ENCODE measurements around the gene UGT2B10. TPM values are rescaled to one million over a fixed set of nuclear protein-coding genes. Genes with fewer than 3 reads are reported as not detected.
"Not testable (repeated sequence)": the region's sequence is repeated elsewhere in the genome, so short reads cannot be mapped to it uniquely, and the experiment has no call there.

Gene UGT2B10
- total RNA-seq, result not detected

- ATAC-seq; H3K27ac Mint-ChIP-seq; H3K27me3 Mint-ChIP-seq (ENCODE audit: low read depth); CTCF ChIA-PET; H3K4me1 Mint-ChIP-seq (ENCODE audit: low read depth); H3K4me3 Mint-ChIP-seq; H3K36me3 Mint-ChIP-seq (ENCODE audit: low read depth); POLR2A ChIA-PET; DNase-seq; H3K9me3 Mint-ChIP-seq (ENCODE audit: insufficient read depth): not testable (repeated sequence)
Measured at GRCh38 chr4:68815617-68816409, at the start of gene UGT2B10. UGT2B10 (plus strand) TSS chr4:68815994; CDS start chr4:68816020, 26 bp downstream.

DNA sequence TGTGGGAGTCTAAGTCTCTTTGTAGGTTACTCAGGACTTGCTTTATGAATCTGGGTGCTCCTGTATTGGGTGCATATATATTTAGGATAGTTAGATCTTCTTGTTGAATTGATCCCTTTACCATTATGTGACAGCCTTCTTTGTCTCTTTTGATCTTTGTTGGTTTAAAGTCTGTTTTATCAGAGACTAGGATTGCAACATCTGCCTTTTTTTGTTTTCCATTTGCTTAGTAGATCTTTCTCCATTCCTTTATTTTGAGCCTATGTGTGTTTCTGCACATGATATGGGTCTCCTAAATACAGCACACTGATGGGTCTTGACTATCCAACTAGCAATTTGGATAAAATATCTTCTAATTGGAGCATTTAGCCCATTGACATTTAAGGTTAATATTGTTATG lies 44.0 kb upstream of the UGT2B10 start:
- H3K4me1 Mint-ChIP-seq (ENCODE audit: low read depth); POLR2A ChIA-PET; ATAC-seq; H3K36me3 Mint-ChIP-seq (ENCODE audit: low read depth); H3K27me3 Mint-ChIP-seq (ENCODE audit: low read depth); DNase-seq; CTCF ChIA-PET; H3K27ac Mint-ChIP-seq; H3K9me3 Mint-ChIP-seq (ENCODE audit: insufficient read depth); H3K4me3 Mint-ChIP-seq: not testable (repeated sequence)

- no peaks in the 10 kb centered on the region for H3K4me1 Mint-ChIP-seq (ENCODE audit: low read depth)
- no peak overlapping the region for H3K4me3 Mint-ChIP-seq
- H3K9me3 Mint-ChIP-seq (ENCODE audit: insufficient read depth), result no peaks in the 10 kb centered on the region
- H3K36me3 Mint-ChIP-seq (ENCODE audit: low read depth), result no peaks in the 10 kb centered on the region
- H3K27me3 Mint-ChIP-seq (ENCODE audit: low read depth), result no peaks in the 10 kb centered on the region
- DNase-seq (no peak), ATAC-seq (no peak)
- no peak overlapping the region for H3K27ac Mint-ChIP-seq
- ChIA-PET CTCF (interaction anchor here (1.2 kb wide), 1 partner anchor 9 kb away, joined by 3 read pairs; no protein-coding TSS in a partner anchor), POLR2A (no interaction called here)
Measured at GRCh38 chr4:68773699-68774098, 42.1 kb upstream of the UGT2B10 start.

GRCh38 chr4:68780232-68780631 lies 35.6 kb upstream of the UGT2B10 start:
- no peak for DNase-seq
- no peak overlapping the region for H3K27ac Mint-ChIP-seq
- POLR2A ChIA-PET, result no interaction called here

DNA sequence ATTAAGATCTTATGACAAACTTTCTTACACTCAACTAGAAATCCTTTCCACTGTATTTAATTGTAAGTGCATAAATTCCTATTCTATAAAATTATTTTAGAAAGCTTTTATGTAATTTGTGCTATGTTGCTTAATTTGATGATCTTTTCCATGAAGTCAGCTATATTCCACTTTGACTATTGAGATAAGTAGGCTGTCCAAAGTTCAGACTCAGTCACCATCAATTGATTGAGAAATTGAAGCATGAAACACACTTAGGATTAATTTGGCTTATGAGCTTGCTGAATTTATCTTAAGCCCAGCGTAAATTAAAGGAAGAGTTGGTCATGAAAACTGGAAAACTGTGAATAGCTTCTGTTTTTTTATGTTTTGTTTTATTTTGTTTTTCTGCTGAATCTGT lies 18.7 kb upstream of the UGT2B10 start:
- Mint-ChIP-seq H3K36me3 (ENCODE audit: low read depth) (no peaks in the 10 kb centered on the region), H3K4me3 (no peak overlapping the region), H3K27ac (no peak overlapping the region), H3K9me3 (ENCODE audit: insufficient read depth) (no peaks in the 10 kb centered on the region), H3K27me3 (ENCODE audit: low read depth) (no peaks in the 10 kb centered on the region), H3K4me1 (ENCODE audit: low read depth) (no peaks in the 10 kb centered on the region)
- ChIA-PET POLR2A (no interaction called here), CTCF (no interaction called here)
- no peak for ATAC-seq
- DNase-seq, result no peak

More at GRCh38 chr4:68780232-68780631, 35.6 kb upstream of the UGT2B10 start:
- peaks cover 10% of the 10 kb centered on the region for H3K9me3 Mint-ChIP-seq (ENCODE audit: insufficient read depth)
- H3K4me1 Mint-ChIP-seq (ENCODE audit: low read depth), result no peaks in the 10 kb centered on the region
- CTCF ChIA-PET, result no interaction called here
- H3K36me3 Mint-ChIP-seq (ENCODE audit: low read depth), result no peaks in the 10 kb centered on the region
- no peaks in the 10 kb centered on the region for H3K27me3 Mint-ChIP-seq (ENCODE audit: low read depth)
- H3K4me3 Mint-ChIP-seq, result no peak overlapping the region
- no peak for ATAC-seq

DNA sequence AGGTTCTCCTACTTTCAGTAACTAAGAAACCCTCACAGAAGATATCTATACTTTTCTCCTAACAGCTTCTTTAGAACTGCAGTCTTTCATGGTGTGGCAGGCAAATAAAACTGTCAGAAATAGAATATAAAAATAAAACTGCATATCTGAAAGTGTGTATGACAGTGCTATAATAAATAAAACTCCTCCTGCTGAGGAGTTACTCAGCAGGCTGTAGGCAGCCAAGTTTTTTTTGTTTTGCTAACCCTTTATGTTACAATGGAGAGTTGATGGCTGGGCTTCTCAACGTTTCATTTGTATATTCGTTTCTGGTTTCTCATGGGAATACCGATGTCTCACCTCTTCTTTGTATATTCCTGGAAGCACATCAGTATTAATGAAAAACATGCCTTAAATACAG lies 18.2 kb upstream of the UGT2B10 start:
- DNase-seq (no peak), ATAC-seq (no peak)
- H3K27ac Mint-ChIP-seq, result no peak overlapping the region
- H3K9me3 Mint-ChIP-seq (ENCODE audit: insufficient read depth), result no peaks in the 10 kb centered on the region
- H3K27me3 Mint-ChIP-seq (ENCODE audit: low read depth), result no peaks in the 10 kb centered on the region
- H3K4me1 Mint-ChIP-seq (ENCODE audit: low read depth), result no peaks in the 10 kb centered on the region
- CTCF ChIA-PET, result no interaction called here
- H3K4me3 Mint-ChIP-seq, result no peak overlapping the region
- H3K36me3 Mint-ChIP-seq (ENCODE audit: low read depth), result no peaks in the 10 kb centered on the region
- POLR2A ChIA-PET, result no interaction called here

DNA sequence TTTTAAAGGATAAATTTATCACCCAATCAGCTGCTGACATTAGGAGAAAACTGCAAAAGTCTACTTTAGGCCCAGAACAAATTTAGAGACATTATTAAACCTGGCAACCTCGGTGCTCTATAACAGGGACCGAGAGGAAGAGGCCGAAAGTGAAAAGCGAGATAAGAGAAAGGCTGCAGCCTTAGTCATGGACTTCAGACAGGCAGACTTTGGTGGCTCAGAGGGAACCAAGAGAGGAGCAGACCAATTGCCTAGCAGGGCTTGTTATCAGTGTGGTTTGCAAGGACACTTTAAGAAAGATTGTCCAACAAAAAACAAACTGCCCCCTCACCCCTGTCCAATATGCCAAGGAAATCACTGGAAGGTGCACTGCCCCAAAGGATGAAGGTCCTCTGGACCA lies 12.8 kb upstream of the UGT2B10 start:
- DNase-seq (no peak), ATAC-seq (no peak)
- Mint-ChIP-seq H3K27me3 (ENCODE audit: low read depth) (no peaks in the 10 kb centered on the region), H3K27ac (no peak overlapping the region), H3K9me3 (ENCODE audit: insufficient read depth) (no peaks in the 10 kb centered on the region), H3K4me3 (no peak overlapping the region), H3K4me1 (ENCODE audit: low read depth) (no peaks in the 10 kb centered on the region), H3K36me3 (ENCODE audit: low read depth) (no peaks in the 10 kb centered on the region)
- ChIA-PET CTCF (no interaction called here), POLR2A (no interaction called here)

- H3K36me3 Mint-ChIP-seq (ENCODE audit: low read depth), result no peaks in the 10 kb centered on the region
- H3K9me3 Mint-ChIP-seq (ENCODE audit: insufficient read depth), result no peaks in the 10 kb centered on the region
- no peak overlapping the region for H3K4me3 Mint-ChIP-seq
- no peak for ATAC-seq
- ChIA-PET POLR2A (no interaction called here), CTCF (no interaction called here)
- H3K4me1 Mint-ChIP-seq (ENCODE audit: low read depth), result no peaks in the 10 kb centered on the region
- H3K27ac Mint-ChIP-seq, result no peak overlapping the region
- no peaks in the 10 kb centered on the region for H3K27me3 Mint-ChIP-seq (ENCODE audit: low read depth)
- no peak for DNase-seq
Measured at GRCh38 chr4:68808060-68808459, 7.7 kb upstream of the UGT2B10 start.

- CTCF ChIA-PET, result no interaction called here
- no peaks in the 10 kb centered on the region for H3K36me3 Mint-ChIP-seq (ENCODE audit: low read depth)
- H3K27me3 Mint-ChIP-seq (ENCODE audit: low read depth), result no peaks in the 10 kb centered on the region
- POLR2A ChIA-PET, result no interaction called here
- no peak overlapping the region for H3K4me3 Mint-ChIP-seq
- H3K4me1 Mint-ChIP-seq (ENCODE audit: low read depth), result no peaks in the 10 kb centered on the region
- ATAC-seq (no peak), DNase-seq (no peak)
- no peaks in the 10 kb centered on the region for H3K9me3 Mint-ChIP-seq (ENCODE audit: insufficient read depth)
- H3K27ac Mint-ChIP-seq, result no peak overlapping the region
Measured at GRCh38 chr4:68810919-68811318, 4.9 kb upstream of the UGT2B10 start.

DNA sequence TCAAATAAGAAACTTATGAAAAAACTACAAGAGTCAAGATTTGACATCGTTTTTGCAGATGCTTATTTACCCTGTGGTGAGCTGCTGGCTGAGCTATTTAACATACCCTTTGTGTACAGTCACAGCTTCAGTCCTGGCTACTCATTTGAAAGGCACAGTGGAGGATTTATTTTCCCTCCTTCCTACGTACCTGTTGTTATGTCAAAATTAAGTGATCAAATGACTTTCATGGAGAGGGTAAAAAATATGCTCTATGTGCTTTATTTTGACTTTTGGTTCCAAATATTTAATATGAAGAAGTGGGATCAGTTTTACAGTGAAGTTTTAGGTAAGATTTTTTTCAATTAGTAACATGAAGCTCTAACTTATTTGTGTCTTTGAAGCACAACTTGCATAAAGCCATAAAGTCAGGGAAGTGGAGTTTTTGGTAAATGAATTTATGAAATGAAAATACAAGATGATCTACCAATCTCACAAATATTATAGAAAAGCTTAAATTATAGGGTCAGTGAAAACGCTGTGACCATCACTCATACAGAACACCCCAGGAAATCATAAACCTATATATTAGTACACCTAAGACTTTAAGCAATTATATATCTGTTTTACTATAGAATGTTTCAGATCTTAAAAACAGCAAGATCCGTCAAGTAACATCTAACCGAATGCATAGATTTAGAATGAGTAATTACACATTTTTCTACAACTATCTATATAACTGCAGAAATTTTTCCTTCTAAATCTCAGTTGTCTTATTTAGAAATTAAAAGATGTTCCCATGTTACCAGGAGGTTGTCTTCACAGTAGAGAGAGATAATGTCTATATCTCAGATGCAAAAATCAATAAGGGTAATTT lies 844 bp downstream of the UGT2B10 start:
- DNase-seq; H3K36me3 Mint-ChIP-seq (ENCODE audit: low read depth); ATAC-seq; H3K4me3 Mint-ChIP-seq; H3K9me3 Mint-ChIP-seq (ENCODE audit: insufficient read depth); H3K4me1 Mint-ChIP-seq (ENCODE audit: low read depth); H3K27ac Mint-ChIP-seq; CTCF ChIA-PET; POLR2A ChIA-PET; H3K27me3 Mint-ChIP-seq (ENCODE audit: low read depth): not testable (repeated sequence)

DNA sequence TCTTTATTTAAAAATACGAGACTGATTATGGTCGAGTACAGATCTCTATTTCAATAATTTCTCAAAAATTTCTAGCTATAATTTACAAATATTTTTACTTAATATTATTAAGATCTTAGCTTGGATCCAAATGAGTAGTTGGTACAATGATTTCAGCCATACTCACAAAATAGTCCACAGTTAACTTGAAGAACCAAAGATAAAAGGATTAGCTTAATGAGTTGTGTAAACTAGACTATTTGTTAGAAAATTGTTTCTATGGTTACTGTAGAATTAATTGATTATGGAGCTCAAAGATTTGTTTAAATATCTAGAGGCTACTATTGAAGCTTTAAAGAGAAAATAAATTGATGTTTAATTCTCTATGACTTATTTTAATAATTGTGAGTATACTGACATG lies 1.6 kb downstream of the UGT2B10 start:
- DNase-seq (no peak), ATAC-seq (no peak)
- CTCF ChIA-PET, result no interaction called here
- Mint-ChIP-seq H3K4me3 (no peak overlapping the region), H3K4me1 (ENCODE audit: low read depth) (no peaks in the 10 kb centered on the region), H3K27me3 (ENCODE audit: low read depth) (no peaks in the 10 kb centered on the region), H3K27ac (no peak overlapping the region), H3K9me3 (ENCODE audit: insufficient read depth) (no peaks in the 10 kb centered on the region), H3K36me3 (ENCODE audit: low read depth) (no peaks in the 10 kb centered on the region)
- POLR2A ChIA-PET, result no interaction called here

- H3K9me3 Mint-ChIP-seq (ENCODE audit: insufficient read depth); ATAC-seq; DNase-seq; CTCF ChIA-PET; H3K27ac Mint-ChIP-seq; H3K4me1 Mint-ChIP-seq (ENCODE audit: low read depth); H3K36me3 Mint-ChIP-seq (ENCODE audit: low read depth); H3K27me3 Mint-ChIP-seq (ENCODE audit: low read depth); H3K4me3 Mint-ChIP-seq: not testable (repeated sequence)
- POLR2A ChIA-PET, result interaction anchor here (0.7 kb wide), 1 partner anchor 1431 kb away, joined by 3 read pairs; no protein-coding TSS in a partner anchor
Measured at GRCh38 chr4:68818030-68818462, 2.3 kb downstream of the UGT2B10 start.
